SK-N-SH treated with all-trans-retinoic acid at 6 μM for 48 hours (cell line): ENCODE measurements around the gene SLC6A7.

ENCODE experiments used
- ARNTL ChIP-seq: fragments of 450-650 bp; formaldehyde crosslinking; IDR thresholded peaks from 2 replicates; pipeline ENCODE4 v1.5.0; 2020; ENCODE audit warnings: low read depth, mild to moderate bottlenecking, moderate library complexity, borderline replicate concordance
- PPARA ChIP-seq: fragments of 250-450 bp; sonication (Bioruptor Pico); IDR thresholded peaks from 2 replicates; pipeline ENCODE4 v1.5.0; 2020; ENCODE audit warnings: mild to moderate bottlenecking, borderline replicate concordance
- RARB ChIP-seq: fragments of 250-450 bp; sonication (Bioruptor Pico); IDR thresholded peaks from 2 replicates; pipeline ENCODE4 v1.8.0; 2021; ENCODE audit warnings: mild to moderate bottlenecking, moderate library complexity
- ZFP3 ChIP-seq: fragments of 250-450 bp; sonication (Bioruptor Pico); IDR thresholded peaks from 2 replicates; pipeline ENCODE4 v1.5.0; 2020; ENCODE audit warnings: mild to moderate bottlenecking, moderate library complexity
- TF ChIP-seq, protein P1 (sequence below): fragments of 250-450 bp; sonication (Bioruptor Pico); IDR thresholded peaks from 2 replicates; pipeline ENCODE4 v1.8.0; 2020; ENCODE audit warnings: mild to moderate bottlenecking, moderate library complexity, borderline replicate concordance

DNA sequence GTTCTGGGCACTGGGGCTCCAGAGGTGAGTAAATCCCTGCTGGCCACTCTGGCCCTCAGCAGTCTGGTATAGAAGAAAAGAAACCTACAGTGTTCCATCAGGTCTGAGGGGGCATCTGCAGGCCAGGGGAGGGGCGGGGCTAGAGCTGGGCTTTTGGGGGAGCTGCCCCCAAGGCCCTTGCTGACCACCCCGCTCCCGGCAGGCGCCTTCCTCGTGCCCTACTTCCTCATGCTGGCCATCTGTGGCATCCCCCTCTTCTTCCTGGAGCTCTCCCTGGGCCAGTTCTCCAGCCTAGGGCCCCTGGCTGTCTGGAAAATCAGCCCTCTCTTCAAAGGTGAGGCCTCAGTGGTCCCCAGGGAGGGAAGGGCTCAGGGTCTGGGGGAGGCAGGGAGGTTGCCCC is 6.7 kb downstream of the SLC6A7 start:
- TF ChIP-seq ZFP3 (no peak), ARNTL (CRISPR knock-in tag) (no peak), RARB (no peak), PPARA (CRISPR knock-in tag) (no peak)
- TF ChIP-seq, protein P1, sequence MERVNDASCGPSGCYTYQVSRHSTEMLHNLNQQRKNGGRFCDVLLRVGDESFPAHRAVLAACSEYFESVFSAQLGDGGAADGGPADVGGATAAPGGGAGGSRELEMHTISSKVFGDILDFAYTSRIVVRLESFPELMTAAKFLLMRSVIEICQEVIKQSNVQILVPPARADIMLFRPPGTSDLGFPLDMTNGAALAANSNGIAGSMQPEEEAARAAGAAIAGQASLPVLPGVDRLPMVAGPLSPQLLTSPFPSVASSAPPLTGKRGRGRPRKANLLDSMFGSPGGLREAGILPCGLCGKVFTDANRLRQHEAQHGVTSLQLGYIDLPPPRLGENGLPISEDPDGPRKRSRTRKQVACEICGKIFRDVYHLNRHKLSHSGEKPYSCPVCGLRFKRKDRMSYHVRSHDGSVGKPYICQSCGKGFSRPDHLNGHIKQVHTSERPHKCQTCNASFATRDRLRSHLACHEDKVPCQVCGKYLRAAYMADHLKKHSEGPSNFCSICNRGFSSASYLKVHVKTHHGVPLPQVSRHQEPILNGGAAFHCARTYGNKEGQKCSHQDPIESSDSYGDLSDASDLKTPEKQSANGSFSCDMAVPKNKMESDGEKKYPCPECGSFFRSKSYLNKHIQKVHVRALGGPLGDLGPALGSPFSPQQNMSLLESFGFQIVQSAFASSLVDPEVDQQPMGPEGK = no peak
